GM18505 (cell line): ENCODE results near the gene SLC27A2.
A peak's percentile ranks its signal among the peaks of the same experiment; 100 is the strongest.
"Not testable (repeated sequence)": the region's sequence is repeated elsewhere in the genome, so short reads cannot be mapped to it uniquely, and the experiment has no call there.

Source experiments
- ATAC-seq: cut with Tn5 transposase; IDR thresholded peaks from one replicate; pipeline ENCODE4 v1.9.1; 2021; ENCODE audit not compliant: unreplicated experiment
- POLR2A ChIP-seq: IDR thresholded peaks from 4 replicates; pipeline ENCODE4 v1.6.1; 2011; ENCODE audit warnings: borderline replicate concordance; ENCODE audit not compliant: insufficient read depth, insufficient read length; ENCODE audit errors: extremely low read depth

SLC27A2 gene

GRCh38 chr15:50168783-50169411 lies 13.1 kb upstream of the SLC27A2 start:
- ATAC-seq = no peak
- no peak for TF ChIP-seq POLR2A

DNA sequence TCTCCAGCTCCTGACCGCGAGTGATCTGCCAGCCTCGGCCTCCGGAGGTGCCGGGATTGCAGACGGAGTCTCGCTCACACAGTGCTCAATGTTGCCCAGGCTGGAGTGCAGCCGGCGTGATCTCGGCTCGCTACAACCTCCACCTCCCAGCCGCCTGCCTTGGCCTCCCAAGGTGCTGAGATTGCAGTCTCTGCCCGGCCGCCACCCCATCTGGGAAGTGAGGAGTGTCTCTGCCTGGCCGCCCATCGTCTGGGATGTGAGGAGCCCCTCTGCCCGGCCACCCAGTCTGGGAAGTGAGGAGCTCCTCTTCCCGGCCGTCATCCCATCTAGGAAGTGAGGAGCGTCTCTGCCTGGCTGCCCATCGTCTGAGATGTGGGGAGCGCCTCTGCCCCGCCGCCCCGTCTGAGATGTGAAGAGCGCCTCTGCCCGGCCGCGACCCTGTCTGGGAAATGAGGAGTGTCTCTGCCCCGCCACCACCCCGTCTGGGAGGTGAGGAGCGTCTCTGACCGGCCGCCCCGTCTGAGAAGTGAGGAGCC lies 9.6 kb upstream of the SLC27A2 start:
- not testable (repeated sequence) for ATAC-seq

DNA sequence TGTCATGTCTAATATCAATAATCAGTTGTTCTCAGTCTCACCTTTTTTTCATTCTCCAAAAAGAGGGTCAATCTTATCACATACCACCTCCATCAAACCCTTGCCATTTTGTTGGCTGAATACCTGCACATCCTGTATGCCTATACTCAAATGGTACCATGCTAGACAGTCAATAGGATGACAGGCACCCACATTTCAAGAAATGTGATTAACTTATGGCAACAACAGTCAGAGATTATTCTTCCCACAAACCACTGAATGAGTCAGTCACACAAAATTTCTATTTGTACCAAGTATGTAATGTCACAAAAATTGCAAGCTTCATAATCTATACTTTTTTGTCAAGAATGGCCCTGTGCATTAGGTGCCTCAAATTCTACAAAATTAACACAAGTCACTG lies 5.1 kb upstream of the SLC27A2 start:
- no peak for ATAC-seq
- no peak for TF ChIP-seq POLR2A

DNA sequence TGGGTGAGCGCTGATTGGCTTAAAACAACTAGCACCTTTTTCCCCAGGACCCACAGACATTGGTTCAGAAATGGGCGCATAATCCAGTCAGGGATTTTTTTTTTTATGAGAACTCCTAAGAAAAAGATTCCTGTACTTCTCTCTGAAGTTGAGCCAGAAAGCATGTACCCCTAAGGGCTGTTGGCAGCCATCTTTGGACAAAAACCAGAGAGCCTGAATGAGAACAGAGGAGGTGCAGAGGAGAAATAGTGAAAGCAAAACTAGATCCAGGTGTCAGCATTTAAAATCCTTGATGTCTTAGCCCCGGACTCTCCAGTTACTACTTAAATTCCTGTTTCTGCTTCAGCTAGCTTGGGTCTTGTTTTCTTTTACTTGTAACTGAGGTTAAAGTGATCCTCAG lies 1.9 kb upstream of the SLC27A2 start:
- TF ChIP-seq POLR2A = no peak

GRCh38 chr15:50180582-50180981 lies 1.4 kb upstream of the SLC27A2 start:
- no peak for ATAC-seq
- no peak for TF ChIP-seq POLR2A

More for the DNA sequence above, 1.9 kb upstream of the SLC27A2 start:
- ATAC-seq = no peak

GRCh38 chr15:50181201-50181968 lies 611 bp upstream of the SLC27A2 start:
- no peak for TF ChIP-seq POLR2A
- no peak for ATAC-seq

GRCh38 chr15:50182219-50183013 lies 420 bp downstream of the SLC27A2 start:
- peak; percentile 54 for ATAC-seq
- no peak for TF ChIP-seq POLR2A

DNA sequence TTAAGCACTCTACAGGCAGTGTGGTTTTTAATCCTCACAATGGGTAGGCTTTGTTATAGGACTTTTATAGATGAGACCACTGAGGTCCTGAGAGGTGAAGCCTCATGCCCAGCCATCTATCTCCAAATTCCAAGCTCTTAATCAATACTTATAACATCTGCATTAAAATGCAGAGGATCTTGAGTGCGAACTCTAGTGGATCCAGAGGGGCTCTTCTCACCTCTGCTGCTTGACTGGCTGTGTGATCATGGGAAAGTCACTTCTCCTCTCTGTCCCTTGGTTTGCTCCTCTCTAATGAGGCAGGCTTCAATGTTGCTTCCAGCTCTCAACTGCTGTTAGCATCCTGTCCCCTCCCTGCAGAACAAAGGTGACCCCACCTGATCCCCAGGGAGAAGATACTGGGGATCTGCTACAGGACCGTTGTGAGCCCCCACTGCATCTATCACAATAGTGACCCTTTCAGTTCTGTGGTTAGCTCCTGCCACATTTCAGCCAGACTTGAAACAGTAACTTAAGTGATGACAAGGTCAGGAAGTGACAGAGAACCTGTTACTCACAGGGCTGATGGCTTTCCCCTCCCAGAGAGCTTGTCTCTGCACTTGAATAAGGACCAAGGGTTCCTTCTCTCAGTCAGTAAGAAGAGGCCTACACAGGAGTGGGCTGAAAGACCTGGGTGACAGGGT lies 1.3 kb downstream of the SLC27A2 start:
- no peak for TF ChIP-seq POLR2A
- ATAC-seq = no peak

- TF ChIP-seq POLR2A = no peak
- ATAC-seq = no peak
Measured at GRCh38 chr15:50184863-50185504, 3.0 kb downstream of the SLC27A2 start.

DNA sequence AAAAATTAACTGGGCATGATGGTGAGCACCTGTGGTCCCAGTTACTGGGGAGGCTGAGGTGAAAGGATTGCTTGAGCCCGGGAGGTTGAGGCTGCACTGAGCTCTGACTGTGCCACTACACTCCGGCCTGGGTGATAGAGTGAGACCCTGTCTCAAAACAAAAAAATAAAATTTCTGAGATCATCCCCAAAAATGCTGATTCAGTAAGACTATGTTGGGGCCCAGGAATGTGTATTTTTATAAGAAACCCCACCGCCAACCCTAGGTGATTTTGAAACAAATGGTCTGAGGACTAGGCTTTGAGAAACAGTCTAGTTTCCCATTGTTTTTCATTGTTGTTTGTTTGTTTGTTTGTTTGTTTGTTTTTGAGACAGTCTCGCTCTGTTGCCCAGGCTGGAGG lies 4.1 kb downstream of the SLC27A2 start:
- TF ChIP-seq POLR2A = no peak
- ATAC-seq = no peak

GRCh38 chr15:50186752-50187151 lies 4.8 kb downstream of the SLC27A2 start:
- TF ChIP-seq POLR2A = no peak
- no peak for ATAC-seq

- TF ChIP-seq POLR2A = no peak
- no peak for ATAC-seq
Measured at GRCh38 chr15:50187525-50187924, 5.5 kb downstream of the SLC27A2 start.
